Stimulated activated CD8-positive, alpha-beta memory T cell treated with anti-CD3 and anti-CD28 coated beads, Interleukin-15, amount 100 ng/mL, for 24 hours (primary cell): ENCODE measurements around the gene KCND2.
"Not testable (repeated sequence)": the region's sequence is repeated elsewhere in the genome, so short reads cannot be mapped to it uniquely, and the experiment has no call there.

Source experiments
- DNase-seq: peaks from one replicate; pipeline ENCODE4 v3.0.0-alpha.2; 2020; ENCODE audit warnings: low read depth

Gene KCND2

DNA sequence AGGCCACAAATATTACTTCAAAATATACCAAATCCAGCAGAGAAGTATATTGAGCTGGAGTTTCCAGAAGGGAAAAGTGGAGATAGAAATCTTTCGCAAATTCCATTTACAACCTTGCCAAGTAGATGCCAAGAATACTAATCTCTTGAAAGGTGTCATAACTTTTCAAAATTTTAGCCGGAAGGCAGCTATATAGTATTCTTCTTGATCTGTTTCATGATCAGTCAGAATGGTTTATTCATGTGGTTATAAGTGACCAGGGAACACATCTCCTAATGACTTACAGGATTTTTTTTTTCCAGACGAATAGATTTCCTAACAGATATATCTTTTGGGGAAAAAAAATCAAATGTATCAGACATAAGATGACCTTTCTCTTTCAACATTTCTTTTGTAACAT is 314.3 kb downstream of the KCND2 start:
- DNase-seq, result no peak

DNA sequence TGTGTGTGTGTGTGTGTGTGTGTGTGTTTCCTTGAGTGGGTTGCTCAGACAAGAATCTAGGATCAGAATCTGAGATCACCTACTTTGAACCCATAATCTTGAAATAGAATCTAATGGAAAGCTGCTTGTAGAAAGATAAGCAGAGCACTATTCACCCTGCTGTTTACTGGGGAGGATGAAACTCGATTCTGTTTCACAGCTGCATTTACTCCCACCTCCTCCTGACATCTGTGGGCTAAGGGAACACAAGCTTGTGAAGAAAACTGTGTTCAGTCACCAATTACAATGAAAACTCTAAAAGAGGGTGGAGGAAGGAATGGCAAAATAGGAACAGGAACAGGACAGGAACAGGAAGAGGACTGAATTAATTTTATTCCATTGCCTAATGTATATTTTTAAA is 315.4 kb downstream of the KCND2 start:
- DNase-seq, result no peak

DNA sequence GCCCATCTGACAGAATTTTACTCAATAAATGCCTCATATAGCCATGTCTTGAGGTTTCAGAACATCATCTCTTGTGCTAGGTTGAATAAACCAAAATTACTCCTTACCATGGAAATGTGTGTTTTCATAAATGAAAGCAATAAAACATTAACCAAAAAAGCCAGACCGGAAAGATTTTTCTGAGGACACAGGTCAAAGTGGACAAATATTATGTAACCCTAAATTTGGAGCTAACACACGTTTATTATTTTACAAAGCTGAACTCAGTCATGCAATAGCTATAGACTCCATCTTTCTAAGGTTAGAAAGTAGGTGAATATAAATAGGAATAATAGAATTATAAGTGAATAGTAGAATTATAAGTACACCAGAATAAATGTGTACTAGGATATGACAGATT is 315.9 kb downstream of the KCND2 start:
- no peak for DNase-seq

DNA sequence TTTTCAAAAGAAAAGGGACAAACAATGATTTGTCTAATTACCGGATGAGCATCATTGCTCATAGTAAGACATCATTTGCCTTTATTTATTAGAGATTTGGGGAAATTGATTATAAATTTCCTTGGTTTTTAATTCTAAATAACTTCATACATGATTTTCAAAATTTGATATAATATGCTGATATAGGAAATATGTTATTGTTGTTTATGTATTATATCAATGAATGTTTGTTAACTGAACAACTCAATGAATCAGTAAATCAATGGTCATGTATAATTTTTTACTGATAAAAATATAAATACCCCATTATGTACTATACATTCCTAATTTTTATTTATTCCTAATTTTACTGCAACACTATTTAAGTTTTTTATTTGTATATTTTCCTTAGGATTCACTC is 327.6 kb downstream of the KCND2 start:
- DNase-seq, result no peak

DNA sequence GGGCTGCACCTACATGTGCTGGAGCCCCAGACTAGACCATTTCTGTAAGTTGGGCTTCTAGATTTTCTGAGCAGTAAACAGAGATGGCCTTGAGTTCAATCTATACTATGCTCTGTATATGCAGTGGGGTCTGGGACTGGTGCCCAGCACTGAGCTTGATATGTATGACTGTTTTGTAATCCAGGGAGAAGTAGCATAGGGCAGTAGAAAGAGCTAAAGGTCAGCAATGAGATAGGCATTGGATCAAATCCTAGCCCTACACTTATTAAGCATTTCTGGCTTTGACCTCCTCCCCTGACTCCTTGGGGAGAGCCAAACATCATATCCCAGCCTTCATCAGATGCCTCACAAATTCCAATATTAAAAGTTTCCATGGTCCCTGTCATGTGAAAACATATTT is 330.4 kb downstream of the KCND2 start:
- DNase-seq, result no peak

DNA sequence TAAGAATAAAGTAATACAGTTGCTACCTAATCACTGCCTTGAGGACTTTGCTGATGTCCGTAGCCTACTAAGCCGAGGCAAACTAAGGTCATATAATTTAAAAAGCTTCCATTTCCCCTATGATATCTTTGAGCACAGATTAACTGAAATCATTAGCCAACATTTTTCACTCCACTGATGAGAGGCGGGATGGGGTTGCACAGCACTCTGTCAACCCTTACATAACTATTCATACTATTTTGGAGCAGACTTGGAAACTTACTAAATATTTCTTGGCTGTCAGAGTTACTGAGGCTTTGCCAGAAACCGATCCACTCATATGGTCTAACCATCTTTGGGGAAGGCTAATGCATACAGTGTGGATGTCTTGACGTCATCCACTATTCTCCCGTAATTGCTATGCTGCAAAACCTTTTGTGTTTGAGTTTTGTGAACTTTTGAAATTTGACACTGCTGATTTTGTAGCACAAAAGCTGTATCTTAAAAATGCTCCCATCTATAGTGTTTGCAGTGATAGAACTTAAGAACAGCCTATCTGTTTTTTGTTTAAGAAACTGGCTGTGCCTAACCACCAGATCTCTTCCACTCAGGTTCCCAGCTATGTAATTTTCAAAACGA is 336.3 kb downstream of the KCND2 start:
- no peak for DNase-seq

DNA sequence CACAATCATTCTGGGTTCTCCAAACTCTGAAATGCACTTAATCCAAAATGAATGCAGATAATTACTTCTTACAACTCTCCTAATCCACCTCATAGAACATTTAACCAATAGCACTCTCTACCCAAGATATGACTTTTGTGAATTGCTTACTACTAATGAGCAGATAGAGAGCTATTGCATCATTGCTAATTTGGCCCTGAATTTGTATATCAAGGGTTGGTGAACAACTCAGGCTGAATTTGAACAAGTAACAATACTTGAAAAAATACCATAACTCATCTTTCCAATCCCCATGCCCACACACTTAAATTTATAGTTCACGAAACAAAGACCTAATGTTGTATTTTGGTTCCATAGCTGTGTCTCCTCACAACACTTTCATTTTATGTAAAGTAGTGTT is 339.0 kb downstream of the KCND2 start:
- DNase-seq, result no peak

DNA sequence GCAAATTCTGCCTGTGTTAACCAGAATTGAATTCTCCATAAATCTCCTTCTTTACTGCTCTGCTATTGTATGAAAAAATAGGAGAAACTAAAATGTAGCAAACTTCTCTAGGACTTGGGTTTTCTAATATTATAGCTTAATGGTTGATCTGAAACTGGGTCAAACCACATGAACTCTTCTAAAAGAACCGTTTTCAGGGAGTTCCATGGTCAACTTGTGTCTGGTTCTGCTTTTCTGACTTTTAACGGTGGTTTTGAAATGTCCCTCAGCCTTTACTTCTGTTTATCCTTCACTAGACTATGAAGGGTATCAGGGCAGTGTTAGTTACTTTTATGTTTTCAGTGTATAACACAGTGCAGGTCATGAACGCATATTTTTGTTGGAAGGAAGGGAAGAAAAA is 342.7 kb downstream of the KCND2 start:
- DNase-seq, result no peak

DNA sequence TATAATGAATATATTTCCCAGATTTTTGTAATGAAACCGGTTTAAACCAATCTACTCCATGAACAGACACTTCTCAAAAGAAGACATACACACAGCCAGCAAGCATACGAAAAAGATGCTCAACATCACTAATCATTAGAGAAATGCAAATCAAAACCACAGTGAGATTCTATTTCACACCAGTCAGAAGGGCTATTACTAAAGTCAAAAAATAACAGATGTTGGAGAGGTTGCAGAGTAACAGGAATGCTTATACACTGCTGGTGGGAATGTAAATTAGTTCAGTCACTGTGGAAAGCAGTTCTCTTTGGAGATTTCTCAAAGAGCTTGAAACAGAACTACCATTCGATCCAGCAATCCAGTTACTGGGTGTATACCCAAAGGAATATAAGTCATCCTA is 344.3 kb downstream of the KCND2 start:
- DNase-seq, result no peak

DNA sequence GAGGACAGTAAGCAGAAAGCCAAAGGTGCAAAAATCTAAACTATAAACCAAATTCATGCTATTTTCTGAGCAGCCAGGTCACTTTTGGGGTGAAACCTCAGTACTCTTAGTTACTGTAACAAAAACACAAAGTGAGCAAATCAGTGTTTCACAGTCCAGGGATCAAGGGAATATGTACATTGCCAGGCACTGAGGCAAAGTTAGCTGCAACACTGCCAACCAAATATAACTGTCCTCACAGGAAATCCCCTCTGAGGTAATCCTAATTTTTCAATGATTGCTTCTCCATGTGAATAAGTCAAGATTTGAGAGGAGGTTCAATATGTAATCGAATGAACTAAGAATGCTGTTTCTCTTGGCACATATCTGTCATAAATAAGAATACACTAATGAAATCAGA is 355.3 kb downstream of the KCND2 start:
- no peak for DNase-seq

DNA sequence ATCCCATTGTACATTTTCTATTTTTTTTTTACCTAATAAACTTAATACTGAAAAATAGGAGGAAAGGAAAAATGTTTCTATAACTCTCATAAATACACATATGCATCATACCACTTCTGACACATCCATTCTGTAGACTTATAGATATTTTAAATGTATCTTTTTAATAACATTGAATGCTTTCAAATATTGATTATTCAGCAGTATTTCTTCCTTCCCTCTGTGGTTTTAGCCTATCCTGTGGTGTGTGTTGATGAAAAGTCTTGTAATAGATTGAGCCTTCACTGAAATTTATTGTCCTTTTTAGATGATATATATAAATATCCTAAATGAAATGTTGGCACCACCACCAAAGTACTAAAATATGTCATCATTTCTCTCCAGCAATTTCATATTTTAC is 366.9 kb downstream of the KCND2 start:
- DNase-seq, result no peak

DNA sequence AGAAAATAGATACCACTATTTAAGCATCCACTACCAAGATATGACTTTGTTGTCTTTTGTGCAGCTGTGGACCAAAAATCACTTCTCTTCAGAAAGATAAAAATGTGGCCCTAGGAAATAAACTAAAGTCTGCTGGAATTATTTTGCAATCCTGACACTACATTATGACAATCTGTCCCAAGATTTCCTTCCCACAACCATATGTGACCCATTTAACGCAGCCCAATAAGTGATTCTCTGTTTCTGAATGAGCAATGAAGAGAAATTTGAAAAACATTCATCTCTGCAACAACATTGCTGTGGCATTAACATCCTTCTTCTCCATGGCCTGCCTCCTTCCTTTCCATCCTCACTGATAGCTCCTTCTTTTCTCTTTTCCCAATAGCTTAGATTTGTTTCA is 373.0 kb downstream of the KCND2 start:
- no peak for DNase-seq

DNA sequence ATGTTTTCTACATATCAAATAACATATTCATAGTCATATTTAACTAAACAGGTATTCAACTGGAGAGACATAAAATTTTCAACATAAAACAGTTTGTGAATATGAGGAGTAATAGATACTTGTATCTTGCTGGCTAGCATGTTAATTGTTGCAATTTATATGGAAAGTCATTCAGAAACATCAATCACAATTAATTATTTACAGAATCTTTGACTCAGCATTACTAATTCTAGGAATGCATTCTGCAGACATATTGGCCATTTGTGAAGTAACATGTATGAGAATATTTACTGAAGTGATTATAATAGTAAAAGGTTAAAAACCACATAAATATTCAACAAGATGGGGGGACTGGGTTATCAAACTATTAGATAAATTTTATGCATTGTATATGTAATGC is 381.3 kb downstream of the KCND2 start:
- DNase-seq, result no peak

DNA sequence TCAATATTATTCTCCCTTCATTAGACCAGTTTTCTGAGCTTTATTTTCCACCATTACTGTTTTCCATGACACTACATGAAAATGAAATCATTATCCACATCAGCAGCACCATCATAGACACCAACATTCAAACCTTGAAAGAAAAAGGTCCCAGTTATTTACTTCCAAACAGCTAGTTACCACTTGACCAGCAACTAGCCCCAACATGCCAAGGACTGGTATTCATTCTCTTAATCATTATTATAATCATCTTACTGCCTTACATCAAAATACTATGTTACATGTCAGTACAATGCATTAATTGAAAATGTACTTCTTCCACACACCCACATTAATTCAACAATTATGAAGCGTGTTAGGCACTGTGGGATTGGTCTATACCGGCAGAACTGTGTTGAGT is 385.5 kb downstream of the KCND2 start:
- no peak for DNase-seq

DNA sequence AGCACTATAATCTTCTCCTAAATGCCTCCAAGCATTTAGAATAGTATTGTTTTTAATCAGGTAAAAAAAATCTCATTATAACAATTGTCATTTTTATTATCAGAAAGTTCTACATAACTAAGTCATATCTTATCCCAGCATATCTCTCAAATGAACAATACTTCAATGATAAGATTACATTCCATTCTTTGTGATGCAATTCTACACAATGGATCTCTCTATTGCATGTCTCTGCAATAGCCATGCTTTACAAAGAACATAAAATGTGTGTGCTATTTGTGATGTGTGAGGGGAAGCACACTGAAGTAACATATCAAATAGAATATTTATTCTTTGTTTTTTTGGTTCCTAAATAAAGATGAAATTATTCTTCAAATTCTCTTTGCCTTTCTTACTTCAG is 389.3 kb downstream of the KCND2 start:
- DNase-seq, result no peak

DNA sequence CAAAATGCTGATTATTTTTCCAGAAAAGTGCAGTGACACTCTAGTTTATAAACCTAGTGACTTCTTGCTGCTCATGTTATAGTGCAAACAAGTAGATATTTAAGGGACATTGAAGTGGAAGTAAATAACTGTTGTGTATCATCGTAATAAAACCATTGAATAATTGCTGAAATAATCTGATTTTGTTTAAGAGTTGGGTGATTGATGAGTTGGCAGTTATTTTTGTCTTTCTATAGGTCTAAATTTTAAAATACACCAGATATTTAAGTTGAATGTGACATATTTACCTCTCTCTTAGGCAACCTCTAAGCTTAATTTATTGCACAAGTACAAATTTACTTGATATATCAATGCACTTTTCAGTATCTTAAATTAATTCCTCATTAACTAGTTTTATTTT is 392.1 kb downstream of the KCND2 start:
- DNase-seq, result no peak

DNA sequence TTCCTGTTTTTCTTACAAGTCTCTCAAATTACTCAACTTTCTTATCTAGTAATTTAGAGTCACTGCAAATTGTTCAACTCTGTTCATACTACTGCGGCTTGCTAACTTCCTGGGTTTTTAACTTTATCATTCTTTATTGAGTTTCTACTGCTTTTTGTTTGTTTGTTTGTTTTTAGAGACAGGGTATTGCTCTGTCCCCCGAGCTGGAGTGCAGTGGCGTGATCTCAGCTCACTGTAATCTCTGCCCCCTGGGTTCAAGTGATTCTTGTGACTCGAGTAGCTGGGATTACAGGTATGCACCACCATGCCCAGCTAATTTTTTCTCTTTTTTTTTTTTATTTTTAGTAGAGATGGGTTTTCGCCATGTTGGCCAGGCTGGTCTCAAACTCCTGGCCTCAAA is 402.1 kb downstream of the KCND2 start:
- no peak for DNase-seq

DNA sequence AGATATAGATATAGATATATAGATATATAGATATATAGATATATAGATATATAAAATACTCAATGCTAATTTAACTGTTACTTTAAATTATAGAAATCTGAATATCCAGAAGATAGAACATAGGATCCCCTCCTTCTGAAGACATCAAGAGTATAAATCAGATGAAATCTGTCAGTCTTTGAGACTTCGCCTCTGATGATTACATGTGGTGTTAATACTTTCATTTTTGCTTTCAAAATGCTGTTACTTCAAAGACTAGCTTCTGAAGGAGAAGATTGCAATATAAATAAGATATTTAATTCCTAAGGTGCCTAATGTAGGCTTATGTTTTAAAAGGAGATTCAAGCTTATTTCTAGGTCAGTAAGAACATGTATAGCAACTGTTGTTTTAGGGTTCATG is 404.6 kb downstream of the KCND2 start:
- DNase-seq, result no peak

DNA sequence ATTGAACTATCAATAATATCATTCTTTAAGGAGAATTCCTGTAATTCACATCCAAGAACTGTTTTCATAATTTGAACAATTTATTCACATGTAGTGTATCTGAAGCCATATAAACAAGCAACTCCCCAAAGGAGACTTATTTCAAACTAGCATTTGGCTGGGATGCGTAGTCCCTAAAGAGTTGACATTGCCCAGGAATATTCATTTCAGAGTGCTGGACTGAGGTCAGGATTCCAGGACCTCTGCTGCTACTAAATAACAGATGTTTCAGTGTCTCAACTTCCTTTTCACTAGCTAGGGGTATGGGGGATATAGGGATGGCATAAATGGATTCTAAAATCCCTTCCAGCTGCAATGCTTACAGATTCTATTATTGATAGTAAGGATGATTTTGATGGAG is 408.0 kb downstream of the KCND2 start:
- no peak for DNase-seq

DNA sequence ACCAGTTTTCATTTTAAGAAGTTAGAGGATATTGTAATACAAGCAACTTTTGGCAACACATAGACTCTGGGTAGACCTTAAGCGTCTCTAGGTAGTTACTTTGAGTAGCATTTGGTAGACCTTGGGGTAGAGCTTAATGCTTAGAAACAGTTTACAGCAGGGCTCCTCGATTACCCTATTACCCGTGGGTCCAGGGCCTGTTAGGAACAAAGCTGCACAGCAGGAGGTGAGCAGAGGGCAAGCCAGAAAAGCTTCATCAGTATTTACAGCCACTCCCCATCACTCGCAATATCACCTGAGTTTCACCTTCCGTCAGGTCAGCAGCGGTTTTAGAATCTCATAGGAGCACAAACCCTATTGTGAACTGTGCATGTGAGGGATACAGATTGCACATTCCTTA is 411.5 kb downstream of the KCND2 start:
- no peak for DNase-seq

DNA sequence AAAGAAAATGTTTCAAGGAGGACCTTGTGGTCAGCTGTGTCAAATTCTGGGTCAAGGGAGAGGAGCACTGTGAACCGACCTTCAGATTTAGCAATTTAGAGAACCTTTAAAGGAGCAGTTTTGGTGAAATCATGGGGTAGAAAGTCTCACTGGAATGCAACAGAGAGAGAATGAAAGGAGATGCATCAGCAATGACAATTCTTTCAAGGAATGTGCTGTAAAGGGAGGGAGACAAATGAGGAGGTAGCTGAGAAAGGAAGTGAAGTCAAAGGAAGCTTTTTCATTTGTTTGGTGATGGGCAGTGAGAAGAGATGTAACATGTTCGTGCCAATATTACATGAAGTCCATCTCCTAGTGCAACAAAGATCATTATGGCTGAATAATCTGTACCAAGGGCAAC is 418.9 kb downstream of the KCND2 start:
- DNase-seq, result no peak

DNA sequence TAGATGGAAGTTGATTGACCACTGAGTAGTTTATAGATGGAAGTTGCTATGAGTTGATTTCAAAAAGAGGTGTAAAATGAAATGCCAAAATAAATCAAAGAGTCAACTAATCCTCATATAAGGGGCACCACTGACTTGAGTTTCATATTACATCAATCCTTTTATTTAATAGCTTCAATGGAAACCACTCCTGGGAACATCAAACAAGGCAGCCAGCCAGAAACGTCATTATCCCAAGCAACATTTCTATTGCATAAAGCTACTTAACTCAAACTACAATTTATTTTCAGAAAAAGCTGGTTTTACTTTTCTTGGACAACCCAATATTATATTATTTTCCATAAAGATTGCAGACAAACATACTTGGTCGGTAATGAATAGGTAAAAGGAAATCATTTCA is 422.9 kb downstream of the KCND2 start:
- no peak for DNase-seq

DNA sequence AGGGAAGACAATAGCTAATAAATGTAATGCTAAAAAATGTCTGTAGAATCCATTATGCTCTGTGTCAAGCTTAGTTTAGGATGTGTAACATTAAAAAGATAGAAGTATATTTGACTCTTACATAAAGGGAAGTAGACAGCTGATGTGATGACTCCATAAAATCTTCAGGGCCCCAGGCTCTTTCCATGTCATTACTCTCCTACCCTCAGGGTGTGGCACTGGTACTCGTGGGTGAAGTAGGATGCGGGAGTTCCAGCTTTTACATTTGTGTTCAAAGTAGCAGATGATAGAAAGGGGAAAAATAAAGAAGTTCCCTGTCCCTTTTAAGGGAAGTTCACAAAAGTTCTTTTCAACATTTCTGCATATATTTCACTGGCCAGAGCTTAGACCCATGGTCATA is 427.8 kb downstream of the KCND2 start:
- DNase-seq, result no peak

DNA sequence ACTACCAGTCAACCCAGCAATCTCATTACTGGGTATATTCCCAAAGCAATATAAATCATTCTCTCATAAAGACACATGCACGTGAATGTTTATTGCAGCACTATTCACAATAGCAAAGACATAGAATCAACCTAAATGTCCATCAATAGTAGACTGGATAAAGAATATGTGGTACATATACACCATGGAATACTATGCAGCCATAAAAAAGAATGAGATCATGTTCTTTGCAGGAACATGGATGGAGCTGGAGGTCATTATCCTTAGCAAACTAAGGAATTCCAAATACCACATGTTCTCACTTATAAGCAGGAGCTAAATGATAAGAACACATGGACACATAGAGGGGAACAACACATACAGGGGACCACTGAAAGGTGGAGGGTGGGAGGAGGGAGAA is 429.4 kb downstream of the KCND2 start:
- not testable (repeated sequence) for DNase-seq
